Measurements from ENCODE around the gene TDRD7. TPM values are rescaled to one million over a fixed set of nuclear protein-coding genes. Genes with fewer than 3 reads are reported as not detected.
A peak's percentile ranks its signal among the peaks of the same experiment; 100 is the strongest.

Gene TDRD7
- total and polyA plus RNA-seq, 2 of the 13 experiments (the other 11 are each of a cell fraction or from before 2014, with no cell fraction given): 9.8 to 15.5 TPM

DNA sequence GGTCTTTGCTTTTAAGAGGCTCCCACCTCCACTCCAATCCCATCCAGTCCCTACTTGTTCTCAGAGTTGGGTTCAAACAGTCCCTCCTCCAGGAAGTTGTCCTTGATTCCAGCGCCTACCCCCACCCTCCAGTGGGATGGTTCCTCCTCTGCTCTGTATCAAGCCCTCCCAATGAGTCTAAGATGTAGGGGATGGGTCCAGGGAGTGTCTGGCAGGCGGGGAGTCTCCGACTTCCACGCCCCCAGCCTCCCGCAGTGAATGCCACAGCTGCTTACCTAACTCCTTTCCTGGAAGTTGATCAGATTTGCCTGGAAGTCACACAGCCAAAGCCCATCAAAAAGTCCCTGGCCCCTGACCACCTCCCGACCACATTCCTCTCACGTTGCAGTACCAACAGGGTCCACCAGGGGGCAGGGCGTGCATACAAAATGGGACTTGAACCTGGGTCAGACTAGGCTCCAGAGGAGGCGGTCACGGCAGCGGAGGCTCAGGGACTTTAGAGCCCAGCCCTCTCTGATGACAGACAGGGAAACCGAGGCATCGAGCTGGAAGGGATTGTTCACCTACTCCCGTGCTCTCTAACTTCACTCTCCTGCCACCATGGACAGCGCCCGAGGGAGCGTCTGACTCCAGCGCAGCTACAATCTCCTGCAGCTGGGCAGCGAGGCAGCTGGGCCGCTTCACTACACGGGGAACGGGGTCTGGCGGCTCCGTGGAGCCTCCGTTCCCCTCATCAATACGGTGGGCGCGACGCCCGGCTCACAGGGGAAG is 25.0 kb upstream of the TDRD7 start (continued):
- TF ChIP-seq, protein P1, sequence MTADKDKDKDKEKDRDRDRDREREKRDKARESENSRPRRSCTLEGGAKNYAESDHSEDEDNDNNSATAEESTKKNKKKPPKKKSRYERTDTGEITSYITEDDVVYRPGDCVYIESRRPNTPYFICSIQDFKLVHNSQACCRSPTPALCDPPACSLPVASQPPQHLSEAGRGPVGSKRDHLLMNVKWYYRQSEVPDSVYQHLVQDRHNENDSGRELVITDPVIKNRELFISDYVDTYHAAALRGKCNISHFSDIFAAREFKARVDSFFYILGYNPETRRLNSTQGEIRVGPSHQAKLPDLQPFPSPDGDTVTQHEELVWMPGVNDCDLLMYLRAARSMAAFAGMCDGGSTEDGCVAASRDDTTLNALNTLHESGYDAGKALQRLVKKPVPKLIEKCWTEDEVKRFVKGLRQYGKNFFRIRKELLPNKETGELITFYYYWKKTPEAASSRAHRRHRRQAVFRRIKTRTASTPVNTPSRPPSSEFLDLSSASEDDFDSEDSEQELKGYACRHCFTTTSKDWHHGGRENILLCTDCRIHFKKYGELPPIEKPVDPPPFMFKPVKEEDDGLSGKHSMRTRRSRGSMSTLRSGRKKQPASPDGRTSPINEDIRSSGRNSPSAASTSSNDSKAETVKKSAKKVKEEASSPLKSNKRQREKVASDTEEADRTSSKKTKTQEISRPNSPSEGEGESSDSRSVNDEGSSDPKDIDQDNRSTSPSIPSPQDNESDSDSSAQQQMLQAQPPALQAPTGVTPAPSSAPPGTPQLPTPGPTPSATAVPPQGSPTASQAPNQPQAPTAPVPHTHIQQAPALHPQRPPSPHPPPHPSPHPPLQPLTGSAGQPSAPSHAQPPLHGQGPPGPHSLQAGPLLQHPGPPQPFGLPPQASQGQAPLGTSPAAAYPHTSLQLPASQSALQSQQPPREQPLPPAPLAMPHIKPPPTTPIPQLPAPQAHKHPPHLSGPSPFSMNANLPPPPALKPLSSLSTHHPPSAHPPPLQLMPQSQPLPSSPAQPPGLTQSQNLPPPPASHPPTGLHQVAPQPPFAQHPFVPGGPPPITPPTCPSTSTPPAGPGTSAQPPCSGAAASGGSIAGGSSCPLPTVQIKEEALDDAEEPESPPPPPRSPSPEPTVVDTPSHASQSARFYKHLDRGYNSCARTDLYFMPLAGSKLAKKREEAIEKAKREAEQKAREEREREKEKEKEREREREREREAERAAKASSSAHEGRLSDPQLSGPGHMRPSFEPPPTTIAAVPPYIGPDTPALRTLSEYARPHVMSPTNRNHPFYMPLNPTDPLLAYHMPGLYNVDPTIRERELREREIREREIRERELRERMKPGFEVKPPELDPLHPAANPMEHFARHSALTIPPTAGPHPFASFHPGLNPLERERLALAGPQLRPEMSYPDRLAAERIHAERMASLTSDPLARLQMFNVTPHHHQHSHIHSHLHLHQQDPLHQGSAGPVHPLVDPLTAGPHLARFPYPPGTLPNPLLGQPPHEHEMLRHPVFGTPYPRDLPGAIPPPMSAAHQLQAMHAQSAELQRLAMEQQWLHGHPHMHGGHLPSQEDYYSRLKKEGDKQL (CRISPR knock-in tag; IDR thresholded peaks at IDR 0.05; ENCODE audit: low read depth): no peak

DNA sequence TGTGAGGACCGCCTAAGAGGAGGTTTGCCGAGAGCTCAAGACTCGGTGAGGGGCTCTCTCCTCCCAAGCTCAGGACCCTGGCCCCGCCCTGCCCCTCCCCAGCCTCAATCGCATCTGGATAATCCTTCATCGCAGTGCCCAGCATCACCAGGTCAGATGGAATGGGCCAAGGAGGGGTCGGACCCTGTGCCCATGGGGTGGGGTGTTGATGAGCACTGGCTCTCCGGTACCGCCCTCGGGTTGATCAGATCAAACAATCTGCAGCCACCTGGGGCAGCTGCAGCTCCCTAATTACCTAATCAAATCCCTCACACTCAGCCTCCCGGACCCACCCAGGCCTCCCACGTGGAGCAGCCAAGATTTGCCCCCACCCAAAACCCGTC is 24.4 kb upstream of the TDRD7 start:
- in situ Hi-C loops (cut with HindIII; ENCODE audit: extremely low pct_ligation_motif_present, low pct_unique_long_range_greater_than_20kb): no loop called here
- POLR2A ChIA-PET: interaction anchor here (0.7 to 5.4 kb wide), 10 partner anchors 9 to 531 kb away, joined by 3 to 39 read pairs (median 8); no protein-coding TSS in a partner anchor
- peak; percentile 35; the same call in 1 of the 2 replicates for TF ChIP-seq KAT7 (CRISPR knock-in tag; IDR thresholded peaks at IDR 0.05; ENCODE audit: borderline replicate concordance)
- no peak for TF ChIP-seq ZNF44 (CRISPR knock-in tag; IDR thresholded peaks at IDR 0.05)
- TF ChIP-seq, protein P2, sequence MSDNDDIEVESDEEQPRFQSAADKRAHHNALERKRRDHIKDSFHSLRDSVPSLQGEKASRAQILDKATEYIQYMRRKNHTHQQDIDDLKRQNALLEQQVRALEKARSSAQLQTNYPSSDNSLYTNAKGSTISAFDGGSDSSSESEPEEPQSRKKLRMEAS (IDR thresholded peaks at IDR 0.05): no peak
- TF ChIP-seq EED (CRISPR knock-in tag; IDR thresholded peaks at IDR 0.05): no peak
- no peak for TF ChIP-seq BRCA1 (CRISPR knock-in tag; IDR thresholded peaks at IDR 0.05)
- TF ChIP-seq, protein P3, sequence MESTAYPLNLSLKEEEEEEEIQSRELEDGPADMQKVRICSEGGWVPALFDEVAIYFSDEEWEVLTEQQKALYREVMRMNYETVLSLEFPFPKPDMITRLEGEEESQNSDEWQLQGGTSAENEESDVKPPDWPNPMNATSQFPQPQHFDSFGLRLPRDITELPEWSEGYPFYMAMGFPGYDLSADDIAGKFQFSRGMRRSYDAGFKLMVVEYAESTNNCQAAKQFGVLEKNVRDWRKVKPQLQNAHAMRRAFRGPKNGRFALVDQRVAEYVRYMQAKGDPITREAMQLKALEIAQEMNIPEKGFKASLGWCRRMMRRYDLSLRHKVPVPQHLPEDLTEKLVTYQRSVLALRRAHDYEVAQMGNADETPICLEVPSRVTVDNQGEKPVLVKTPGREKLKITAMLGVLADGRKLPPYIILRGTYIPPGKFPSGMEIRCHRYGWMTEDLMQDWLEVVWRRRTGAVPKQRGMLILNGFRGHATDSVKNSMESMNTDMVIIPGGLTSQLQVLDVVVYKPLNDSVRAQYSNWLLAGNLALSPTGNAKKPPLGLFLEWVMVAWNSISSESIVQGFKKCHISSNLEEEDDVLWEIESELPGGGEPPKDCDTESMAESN (CRISPR knock-in tag; conservative IDR thresholded peaks at IDR 0.05): 0 out of 2 replicates have a peak, but pooled peaks have one; percentile 1
- TF ChIP-seq MLLT10 (CRISPR knock-in tag; IDR thresholded peaks at IDR 0.05): no peak
- peak; percentile 28 for TF ChIP-seq ZFY (CRISPR knock-in tag; IDR thresholded peaks at IDR 0.05)
- no peak for TF ChIP-seq ZBTB8A (CRISPR knock-in tag; IDR thresholded peaks at IDR 0.05; ENCODE audit: borderline replicate concordance, low read depth)
- TF ChIP-seq DMAP1 (CRISPR knock-in tag; IDR thresholded peaks at IDR 0.05): no peak
- no peak for TF ChIP-seq KDM5B (CRISPR knock-in tag; IDR thresholded peaks at IDR 0.05; ENCODE audit: borderline replicate concordance)

More for the DNA sequence above, 24.4 kb upstream of the TDRD7 start:
- no peak for DNase-seq (ENCODE audit: low spot score)
- H3K4me3 ChIP-seq (replicated peaks in 1 of 3; ENCODE audit: insufficient read depth in 1 of 3, low read depth in 2 of 3, low read length in 3 of 3): peak overlapping the region; percentile 61 to 88 (median 68)
- H3K4me1 ChIP-seq (ENCODE audit: insufficient read depth, low read length): peaks cover 71% of the 10 kb centered on the region
- peak overlapping the region; percentile 91 for H3K4me2 ChIP-seq (ENCODE audit: low read depth, low read length)
- BruUV-seq (replicated peaks): no TSS peak
- H3K36me3 ChIP-seq (replicated peaks in 1 of 2; ENCODE audit: control insufficient read depth in 1 of 2, insufficient read depth in 2 of 2, low read length in 2 of 2): no peaks in the 10 kb centered on the region
- no peaks in the 10 kb centered on the region for H4K20me1 ChIP-seq (ENCODE audit: insufficient read depth, low read length)
- FAIRE-seq: no peak
- 0% methylated on average over 3 of the region's 13 CpGs for WGBS (ENCODE audit: low lambda C conversion rate)
- peak overlapping the region; percentile 54 for H3K27ac ChIP-seq (ENCODE audit: extremely low read length, insufficient read depth, low read length)
- no peaks in the 10 kb centered on the region for H3K9me3 ChIP-seq (ENCODE audit: low read length)
- intact Hi-C loops (cut with micrococcal nuclease; ENCODE audit: unreplicated experiment): loop anchor here (1.0 to 5.0 kb wide), 4 partner anchors 12 to 530 kb away; no protein-coding TSS in a partner anchor
- peak; percentile 8 for ATAC-seq
- H3K79me2 ChIP-seq (ENCODE audit: insufficient read depth, low read length): no peaks in the 10 kb centered on the region
- H2AFZ ChIP-seq (ENCODE audit: low read length): no peak overlapping the region
- CTCF ChIA-PET (ENCODE audit: low intra/inter-chr PET ratio, low total read pairs): interaction anchor here (0.8 to 2.4 kb wide), 5 partner anchors 7 to 228 kb away, joined by 3 to 25 read pairs (median 5); partner anchors contain the start of gene TDRD7
- peak overlapping the region; percentile 69 for H3K9ac ChIP-seq (ENCODE audit: insufficient read depth, low read depth, low read length)
- no peaks in the 10 kb centered on the region for H3K27me3 ChIP-seq (ENCODE audit: control insufficient read depth in 1 of 2, insufficient read depth in 2 of 2, low read length in 2 of 2)

All from HepG2 (cell line).